Measurements from ENCODE around the gene SKAP1.

The SKAP1 gene

GRCh38 chr17:48241770-48242497, 188.1 kb downstream of the SKAP1 start:
- TF ChIP-seq ZFX (IDR thresholded peaks at IDR 0.05) (no peak), CTCF (conservative IDR thresholded peaks at IDR 0.05) (no peak)
- no peak overlapping the region for H3K27ac ChIP-seq

- H3K27ac ChIP-seq, result no peak overlapping the region
- TF ChIP-seq CTCF (conservative IDR thresholded peaks at IDR 0.05) (no peak), ZFX (IDR thresholded peaks at IDR 0.05) (no peak)
Observed at GRCh38 chr17:48241131-48241591, 188.9 kb downstream of the SKAP1 start.

- no peak overlapping the region for H3K27ac ChIP-seq
- TF ChIP-seq CTCF (conservative IDR thresholded peaks at IDR 0.05) (no peak), ZFX (IDR thresholded peaks at IDR 0.05) (no peak)
Observed at GRCh38 chr17:48240562-48241130, 189.4 kb downstream of the SKAP1 start.

GRCh38 chr17:48240122-48240521, 189.9 kb downstream of the SKAP1 start:
- H3K27ac ChIP-seq, result no peak overlapping the region
- TF ChIP-seq ZFX (IDR thresholded peaks at IDR 0.05) (no peak), CTCF (conservative IDR thresholded peaks at IDR 0.05) (no peak)

GRCh38 chr17:48239603-48239995, 190.4 kb downstream of the SKAP1 start:
- TF ChIP-seq ZFX (IDR thresholded peaks at IDR 0.05) (no peak), CTCF (conservative IDR thresholded peaks at IDR 0.05) (no peak)
- no peak overlapping the region for H3K27ac ChIP-seq

GRCh38 chr17:48238933-48239602, 190.9 kb downstream of the SKAP1 start:
- H3K27ac ChIP-seq, result no peak overlapping the region
- TF ChIP-seq CTCF (conservative IDR thresholded peaks at IDR 0.05), result no peak
- TF ChIP-seq ZFX (IDR thresholded peaks at IDR 0.05), result no peak

- TF ChIP-seq ZFX (IDR thresholded peaks at IDR 0.05) (no peak), CTCF (conservative IDR thresholded peaks at IDR 0.05) (no peak)
- no peak overlapping the region for H3K27ac ChIP-seq
Observed at GRCh38 chr17:48237456-48237855, 192.6 kb downstream of the SKAP1 start.

All from C4-2B (cell line).